ENCODE results near the gene C22orf15.

DNA sequence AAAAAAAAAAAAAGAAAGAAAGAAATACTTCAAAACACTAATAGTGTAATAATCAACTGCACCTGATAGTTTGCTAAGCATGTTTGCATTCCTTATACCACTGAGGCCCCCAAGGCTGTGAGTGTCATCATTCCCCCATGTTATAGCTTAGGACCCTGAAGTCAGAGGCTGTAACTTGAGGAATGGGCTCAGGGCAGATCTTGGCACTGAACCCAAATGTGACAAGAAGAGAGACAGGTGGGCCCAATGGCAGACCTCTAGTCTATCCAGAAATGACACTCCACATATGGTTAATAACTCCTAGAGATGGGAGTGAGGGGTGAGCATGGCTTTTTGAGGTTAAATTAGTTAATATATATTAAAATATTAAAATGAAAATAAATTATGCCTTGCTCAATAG, 25.1 kb upstream of the C22orf15 start:
- TF ChIP-seq, protein P1, sequence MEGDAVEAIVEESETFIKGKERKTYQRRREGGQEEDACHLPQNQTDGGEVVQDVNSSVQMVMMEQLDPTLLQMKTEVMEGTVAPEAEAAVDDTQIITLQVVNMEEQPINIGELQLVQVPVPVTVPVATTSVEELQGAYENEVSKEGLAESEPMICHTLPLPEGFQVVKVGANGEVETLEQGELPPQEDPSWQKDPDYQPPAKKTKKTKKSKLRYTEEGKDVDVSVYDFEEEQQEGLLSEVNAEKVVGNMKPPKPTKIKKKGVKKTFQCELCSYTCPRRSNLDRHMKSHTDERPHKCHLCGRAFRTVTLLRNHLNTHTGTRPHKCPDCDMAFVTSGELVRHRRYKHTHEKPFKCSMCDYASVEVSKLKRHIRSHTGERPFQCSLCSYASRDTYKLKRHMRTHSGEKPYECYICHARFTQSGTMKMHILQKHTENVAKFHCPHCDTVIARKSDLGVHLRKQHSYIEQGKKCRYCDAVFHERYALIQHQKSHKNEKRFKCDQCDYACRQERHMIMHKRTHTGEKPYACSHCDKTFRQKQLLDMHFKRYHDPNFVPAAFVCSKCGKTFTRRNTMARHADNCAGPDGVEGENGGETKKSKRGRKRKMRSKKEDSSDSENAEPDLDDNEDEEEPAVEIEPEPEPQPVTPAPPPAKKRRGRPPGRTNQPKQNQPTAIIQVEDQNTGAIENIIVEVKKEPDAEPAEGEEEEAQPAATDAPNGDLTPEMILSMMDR (IDR thresholded peaks at IDR 0.05; ENCODE audit: insufficient read depth, low read depth, low read length) = no peak
- no peak for TF ChIP-seq EZH2 (IDR thresholded peaks at IDR 0.05; ENCODE audit: insufficient read depth, low read length)
